Progenitor cell of endocrine pancreas (in vitro differentiated cells): Measurements from ENCODE around the gene FREY1. TPM values are rescaled to one million over a fixed set of nuclear protein-coding genes. Genes with fewer than 3 reads are reported as not detected.

ENCODE experiments used
- DNase-seq: peaks from one replicate; pipeline ENCODE4 v3.0.0; 2021; ENCODE audit warnings: low spot score; ENCODE audit not compliant: unreplicated experiment
- H3K27ac Mint-ChIP-seq: 2 replicates; pipeline ENCODE4 v1.8.0; 2021; ENCODE audit warnings: mild to moderate bottlenecking, moderate library complexity, mixed read lengths
- H3K27me3 Mint-ChIP-seq: 2 replicates; pipeline ENCODE4 v1.8.0; 2021; ENCODE audit warnings: mixed read lengths
- H3K36me3 Mint-ChIP-seq: 2 replicates; pipeline ENCODE4 v1.8.0; 2022; ENCODE audit warnings: mixed read lengths; ENCODE audit not compliant: insufficient read depth
- H3K4me1 Mint-ChIP-seq: 2 replicates; pipeline ENCODE4 v1.8.0; 2021; ENCODE audit warnings: low read depth, mixed read lengths
- H3K4me3 Mint-ChIP-seq: 2 replicates; pipeline ENCODE4 v1.8.0; 2021; ENCODE audit warnings: low read depth, mild to moderate bottlenecking, moderate library complexity, mixed read lengths
- H3K9me3 Mint-ChIP-seq: 2 replicates; pipeline ENCODE4 v1.8.0; 2021; ENCODE audit warnings: low read depth, mixed read lengths
- CTCF ChIP-seq: fragments of 200-600 bp; sonication (generic); IDR thresholded peaks from one replicate; pipeline ENCODE4 v1.5.0; 2021; ENCODE audit warnings: antibody characterized with exemption, mild to moderate bottlenecking; ENCODE audit not compliant: unreplicated experiment
- total RNA-seq: library from RNA; stranded (reverse); gene quantifications from 2 replicates; pipeline ENCODE4 v1.2.1, GENCODE V29; 2021

FREY1 gene
- total RNA-seq, 1 donor from 2014 or later: 3.7 TPM

- DNase-seq: peak; percentile 81
- Mint-ChIP-seq H3K36me3 (peaks cover 2% of the 10 kb centered on the region), H3K4me3 (peak overlapping the region; percentile 70), H3K4me1 (peaks cover 19% of the 10 kb centered on the region), H3K9me3 (no peaks in the 10 kb centered on the region), H3K27me3 (no peaks in the 10 kb centered on the region), H3K27ac (peak overlapping the region; percentile 88)
- no peak for TF ChIP-seq CTCF
These were observed 7.5 kb downstream of the FREY1 start for GRCh38 chr11:45899448-45900174.

DNA sequence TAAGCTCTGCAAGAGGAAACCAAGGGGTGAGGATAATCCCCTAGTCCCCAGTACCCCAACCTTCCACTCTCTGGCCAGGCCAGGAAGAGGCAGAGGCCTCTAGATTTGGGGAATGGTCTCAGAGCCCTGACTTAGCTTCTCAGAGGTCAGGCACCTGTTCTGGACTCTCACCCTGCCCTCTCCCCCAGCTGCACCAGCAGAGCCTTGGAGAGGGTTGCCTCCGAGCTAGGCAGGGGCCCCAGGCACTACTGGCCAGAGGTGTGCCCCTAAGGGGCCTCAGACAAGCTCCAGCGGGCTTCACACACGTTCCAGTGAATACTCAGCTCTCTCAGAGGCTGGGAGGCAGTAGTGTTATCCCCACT is 8.0 kb downstream of the FREY1 start:
- Mint-ChIP-seq H3K4me3 (peak overlapping the region; percentile 70), H3K36me3 (no peaks in the 10 kb centered on the region), H3K27me3 (no peaks in the 10 kb centered on the region), H3K27ac (peak overlapping the region; percentile 88), H3K4me1 (peaks cover 19% of the 10 kb centered on the region), H3K9me3 (no peaks in the 10 kb centered on the region)
- no peak for DNase-seq
- TF ChIP-seq CTCF: no peak

- Mint-ChIP-seq H3K4me1 (peaks cover 32% of the 10 kb centered on the region), H3K27ac (no peak overlapping the region), H3K4me3 (no peak overlapping the region), H3K36me3 (no peaks in the 10 kb centered on the region), H3K9me3 (no peaks in the 10 kb centered on the region), H3K27me3 (no peaks in the 10 kb centered on the region)
- no peak for DNase-seq
- TF ChIP-seq CTCF: no peak
These were observed 9.5 kb downstream of the FREY1 start for GRCh38 chr11:45897556-45897955.

DNA sequence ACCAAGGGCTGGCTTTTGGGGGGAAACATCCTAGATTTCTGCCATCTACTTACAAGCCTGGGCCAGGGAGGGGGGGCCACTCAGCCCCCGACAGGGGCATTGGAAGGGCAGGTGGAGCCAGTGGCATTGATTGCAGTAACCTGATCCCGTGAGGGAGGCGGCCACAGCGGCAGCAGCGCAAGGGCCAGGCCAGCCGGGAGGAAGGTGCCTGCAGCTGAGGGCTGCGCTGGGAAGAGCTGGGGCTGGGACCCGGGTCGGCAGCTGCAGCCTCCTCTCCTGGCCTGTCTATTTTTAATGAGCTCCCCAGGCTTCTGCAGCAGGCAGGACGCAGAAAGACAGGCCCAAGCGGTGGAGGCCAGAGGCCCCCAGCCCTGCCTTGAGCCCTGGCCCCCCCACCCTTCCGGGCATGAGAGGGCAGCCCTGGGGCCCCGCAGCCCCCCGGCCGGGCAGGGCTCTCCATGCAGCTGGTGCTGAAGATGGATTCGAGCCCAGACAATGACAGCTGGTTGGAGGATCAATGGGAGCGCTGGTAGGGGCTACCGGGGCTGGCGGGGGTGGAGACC is 10.6 kb downstream of the FREY1 start:
- Mint-ChIP-seq H3K27ac (peak overlapping the region; percentile 81), H3K9me3 (no peaks in the 10 kb centered on the region), H3K4me1 (peaks cover 37% of the 10 kb centered on the region), H3K27me3 (no peaks in the 10 kb centered on the region), H3K36me3 (no peaks in the 10 kb centered on the region), H3K4me3 (peak overlapping the region; percentile 40)
- peak; percentile 69 for DNase-seq
- TF ChIP-seq CTCF: no peak

GRCh38 chr11:45895553-45896259 is 11.4 kb downstream of the FREY1 start:
- H3K4me1 Mint-ChIP-seq: peaks cover 33% of the 10 kb centered on the region
- TF ChIP-seq CTCF: no peak
- H3K27ac Mint-ChIP-seq: peak overlapping the region; percentile 45

More at GRCh38 chr11:45895553-45896259, 11.4 kb downstream of the FREY1 start:
- no peaks in the 10 kb centered on the region for H3K9me3 Mint-ChIP-seq
- DNase-seq: no peak
- no peak overlapping the region for H3K4me3 Mint-ChIP-seq
- H3K36me3 Mint-ChIP-seq: no peaks in the 10 kb centered on the region
- H3K27me3 Mint-ChIP-seq: no peaks in the 10 kb centered on the region
